GM21825 (cell line): ENCODE measurements around the gene GABRD.

Experiments used
- ATAC-seq: cut with Tn5 transposase; IDR thresholded peaks from one replicate; pipeline ENCODE4 v1.9.1; 2021; ENCODE audit warnings: mild to moderate bottlenecking, moderate library complexity; ENCODE audit not compliant: unreplicated experiment

The GABRD gene

DNA sequence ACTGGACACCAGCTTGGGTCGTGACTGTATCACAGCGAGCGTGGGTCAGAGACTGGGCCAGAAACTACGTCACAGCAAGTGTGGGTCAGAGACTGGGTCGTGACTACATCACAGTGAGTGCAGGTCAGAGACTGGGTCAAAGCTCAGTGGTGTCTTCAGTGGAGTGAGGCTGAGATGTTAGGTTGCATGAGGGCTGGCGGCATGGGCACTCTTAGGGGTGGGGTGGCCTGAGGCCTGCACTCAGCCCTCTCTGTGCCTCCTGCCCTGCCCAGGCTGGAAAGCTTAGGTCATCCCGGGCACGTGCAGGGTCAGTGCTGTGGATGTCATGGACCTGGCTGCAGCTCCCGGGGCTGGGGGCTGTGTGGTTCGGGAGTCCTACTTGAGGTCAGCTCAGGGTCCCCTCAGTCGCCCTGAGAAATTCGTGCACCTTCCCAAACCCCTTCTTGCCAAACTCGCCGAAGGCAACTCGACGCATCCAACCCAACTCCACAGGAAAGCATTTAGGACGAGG, 34.5 kb upstream of the GABRD start:
- no peak for ATAC-seq

DNA sequence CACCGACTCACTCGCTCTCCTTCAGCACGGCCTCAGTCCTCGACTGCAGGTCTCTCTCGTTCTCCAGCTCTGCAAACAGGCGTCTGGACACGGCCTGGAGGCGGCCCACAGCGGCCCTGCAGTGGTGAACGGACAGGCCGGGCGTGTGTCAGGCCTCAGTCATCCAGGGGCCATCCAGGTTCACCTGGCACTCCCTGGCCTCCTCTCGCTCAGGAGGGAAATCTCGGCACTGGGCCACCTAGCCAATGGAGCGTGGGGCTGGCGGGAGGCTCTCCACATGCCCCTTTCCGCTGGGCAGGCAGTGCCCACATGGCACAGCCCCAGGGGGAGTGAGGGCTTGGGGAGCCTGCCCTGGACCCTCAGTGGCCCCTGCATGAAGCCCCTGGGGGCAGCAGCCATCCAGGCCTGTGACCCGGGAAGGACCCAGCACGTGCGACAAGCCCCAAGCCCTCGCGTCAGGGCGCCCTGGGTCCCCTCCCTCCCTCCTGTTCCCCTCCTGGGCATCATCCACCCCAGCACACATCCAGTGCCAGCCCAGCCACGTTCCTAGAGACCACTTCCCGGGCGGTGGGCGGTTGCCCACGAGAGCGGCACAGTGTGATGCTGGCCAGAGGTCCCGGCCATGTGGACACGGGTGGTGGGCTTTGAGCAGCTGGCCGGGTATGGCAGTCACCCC, 33.6 kb upstream of the GABRD start:
- ATAC-seq = no peak

GRCh38 chr1:1986451-1987141, 32.5 kb upstream of the GABRD start:
- ATAC-seq = no peak

DNA sequence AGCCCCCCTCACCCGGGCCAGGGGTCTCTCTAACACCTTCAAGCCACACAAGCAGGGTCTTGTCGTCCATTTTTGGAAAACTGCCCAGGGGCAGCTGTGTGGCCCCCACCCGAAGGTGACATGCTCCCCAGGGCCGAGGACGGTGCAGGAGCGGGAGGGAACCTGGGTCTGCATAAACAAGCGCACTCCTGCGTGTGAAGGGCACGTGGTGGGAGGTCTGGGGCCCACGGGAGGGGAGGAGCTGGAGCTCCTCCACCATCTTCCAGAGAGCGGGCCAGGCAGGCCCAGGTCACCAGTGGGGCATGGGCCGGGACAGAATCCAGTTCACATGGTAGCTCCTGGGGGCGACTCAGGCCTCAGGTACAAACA, 32.0 kb upstream of the GABRD start:
- no peak for ATAC-seq

- no peak for ATAC-seq
Observed at GRCh38 chr1:1988061-1988945, 30.8 kb upstream of the GABRD start.

GRCh38 chr1:1989102-1989542, 30.0 kb upstream of the GABRD start:
- no peak for ATAC-seq

DNA sequence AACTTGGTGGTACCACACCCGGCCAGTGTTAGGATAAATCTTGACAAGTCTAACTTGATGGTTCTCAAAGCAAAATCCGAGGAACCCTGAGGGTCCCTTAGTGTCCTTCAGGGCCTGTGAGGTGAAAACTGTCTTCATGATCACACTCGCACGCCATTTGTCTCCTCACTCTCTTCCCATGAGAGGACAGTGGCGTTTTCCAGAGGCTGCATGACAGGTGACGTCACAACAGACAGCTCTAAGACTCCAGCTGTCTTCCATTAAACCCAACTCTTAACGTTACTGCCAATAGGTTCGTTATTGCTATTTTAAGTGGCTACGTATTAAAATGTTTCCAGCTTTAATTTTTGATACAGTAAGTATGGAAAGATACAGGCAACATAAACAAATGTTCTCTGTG, 29.4 kb upstream of the GABRD start:
- ATAC-seq = no peak

DNA sequence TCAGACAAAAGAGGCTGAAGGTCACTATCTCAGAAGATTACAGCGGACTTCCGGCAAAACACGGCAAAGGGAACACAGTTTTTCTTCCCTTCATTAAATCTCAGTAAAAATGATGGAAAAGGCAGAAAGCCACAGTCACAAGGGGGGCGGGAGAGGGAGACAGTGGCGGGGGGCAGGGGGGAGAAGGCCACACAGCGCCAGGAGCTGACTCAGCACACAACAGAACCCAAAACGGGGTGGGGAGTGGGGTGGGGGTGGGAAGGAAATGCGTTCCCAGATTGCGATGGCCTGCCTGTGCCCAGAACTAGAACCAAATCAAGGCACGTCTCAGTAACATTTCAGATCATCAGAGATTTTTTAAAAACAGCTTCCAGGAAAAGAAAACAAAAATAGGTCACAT, 28.9 kb upstream of the GABRD start:
- ATAC-seq = no peak

DNA sequence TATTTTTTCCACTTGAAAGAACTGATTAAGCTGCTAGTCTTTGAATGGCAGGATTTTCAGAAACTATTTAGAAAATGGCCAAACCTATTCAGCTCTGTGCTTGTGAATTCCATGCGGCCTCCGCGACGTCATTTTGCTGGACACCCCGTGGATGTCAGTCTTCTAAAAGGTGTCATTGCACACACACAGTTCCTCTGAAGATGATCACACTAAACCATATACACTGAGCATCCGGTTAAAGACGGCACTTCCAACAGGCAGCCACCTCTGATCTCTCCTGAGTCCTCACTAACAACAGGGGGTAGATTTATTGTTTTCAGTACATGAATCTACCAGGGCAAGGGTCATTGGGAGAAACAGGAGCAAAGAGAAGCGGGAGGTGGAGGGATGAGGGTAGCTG, 24.6 kb upstream of the GABRD start:
- no peak for ATAC-seq

- no peak for ATAC-seq
Observed at GRCh38 chr1:1996207-1996651, 22.9 kb upstream of the GABRD start.

DNA sequence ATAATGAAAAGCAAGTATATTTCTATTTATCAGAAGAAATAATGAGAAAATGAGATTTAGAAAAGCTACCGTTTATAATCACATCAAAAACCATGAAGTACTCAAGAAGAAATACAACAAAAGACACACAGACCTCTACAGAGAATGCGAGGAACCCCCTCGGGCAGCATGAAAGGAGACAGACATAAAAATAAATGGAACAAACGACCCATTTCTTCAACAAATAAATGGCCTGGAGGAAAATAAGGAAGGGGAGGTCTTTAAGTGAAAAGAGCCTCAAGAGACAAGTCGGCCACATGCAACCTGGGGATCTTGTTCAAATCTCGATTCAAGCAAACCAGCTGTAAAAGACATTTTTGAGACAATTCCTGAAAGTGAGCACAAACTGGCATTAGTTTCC, 21.6 kb upstream of the GABRD start:
- ATAC-seq = no peak

GRCh38 chr1:2000432-2000831, 18.7 kb upstream of the GABRD start:
- ATAC-seq = no peak

- no peak for ATAC-seq
Observed at GRCh38 chr1:2000850-2001249, 18.3 kb upstream of the GABRD start.

GRCh38 chr1:2001773-2002411, 17.3 kb upstream of the GABRD start:
- no peak for ATAC-seq

- no peak for ATAC-seq
Observed at GRCh38 chr1:2003541-2004131, 15.5 kb upstream of the GABRD start, which contains the start of gene CFAP74. CFAP74 (minus strand) TSS chr1:2003786; CDS start chr1:1990956, 12,830 bp downstream.

DNA sequence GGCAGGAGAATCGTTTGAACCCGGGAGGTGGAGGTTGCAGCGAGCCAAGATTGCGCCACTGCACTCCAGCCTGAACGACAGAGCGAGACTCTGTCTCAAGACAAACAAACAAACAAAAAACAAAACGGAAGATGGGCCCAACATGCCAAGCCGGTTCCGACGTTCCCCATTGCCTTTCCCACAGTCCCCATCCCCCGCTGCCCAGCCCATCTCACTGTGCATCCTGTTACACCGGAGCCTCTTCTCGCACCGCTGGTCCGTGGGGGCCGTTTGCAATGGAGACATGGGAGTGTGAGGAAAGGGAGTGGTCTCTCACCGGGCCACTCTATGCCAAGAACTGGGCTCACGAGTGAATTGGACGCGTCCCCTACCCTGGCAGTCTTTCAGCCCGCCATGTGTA, 14.3 kb upstream of the GABRD start:
- no peak for ATAC-seq

GRCh38 chr1:2009101-2010053, 9.8 kb upstream of the GABRD start:
- ATAC-seq = no peak

GRCh38 chr1:2014181-2014580, 5.0 kb upstream of the GABRD start:
- no peak for ATAC-seq
